Stimulated activated CD4-positive, alpha-beta T cell treated with anti-CD3 and anti-CD28 coated beads, Interleukin-4, amount 100 ng/mL, for 48 hours (primary cell): ENCODE data around the gene FXR1.
"Not testable (repeated sequence)": the region's sequence is repeated elsewhere in the genome, so short reads cannot be mapped to it uniquely, and the experiment has no call there.

Source experiments
- DNase-seq, 2 donors: peaks; one replicate each; pipeline ENCODE4 v3.0.0-alpha.2; 2020; ENCODE audit warnings: low read depth in 2 of 2

The FXR1 gene

DNA sequence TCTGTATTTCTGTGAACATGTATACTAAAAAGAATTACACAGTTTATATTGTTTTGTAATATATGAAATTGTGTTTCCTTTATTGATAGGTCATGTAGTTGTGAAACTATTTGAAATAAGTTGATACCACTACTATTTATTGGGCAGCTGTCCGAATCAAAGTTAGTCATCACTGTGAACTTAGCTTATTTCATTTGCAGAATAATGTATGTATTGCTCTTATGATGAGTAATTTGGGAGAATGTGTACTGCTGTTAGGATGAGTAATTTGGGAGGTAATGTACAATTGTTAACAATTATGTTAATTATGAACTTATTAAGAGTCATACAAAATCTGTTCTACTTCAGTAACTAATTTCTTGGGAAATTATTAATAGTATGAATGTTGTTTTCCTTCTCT lies 22.2 kb downstream of the FXR1 start:
- no peak for DNase-seq

DNA sequence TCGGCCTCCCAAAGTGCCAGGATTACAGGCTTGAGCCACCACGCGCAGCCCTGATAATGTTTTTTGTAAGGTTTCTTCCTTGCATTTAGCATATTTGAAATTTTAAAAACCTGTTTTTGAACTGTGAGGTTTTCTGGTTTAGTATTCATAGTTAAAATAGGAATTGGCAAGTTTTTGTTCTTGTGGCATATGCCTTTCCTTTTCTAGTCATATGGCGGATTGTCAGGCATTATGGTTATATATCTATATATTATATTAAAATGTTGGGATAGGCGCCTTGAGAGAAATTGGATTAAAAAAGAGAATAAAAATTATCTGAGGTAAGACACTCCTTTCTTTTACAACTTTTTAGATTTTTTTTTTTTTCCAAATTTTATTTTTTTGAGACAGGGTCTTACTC lies 28.4 kb downstream of the FXR1 start:
- no peak for DNase-seq

DNA sequence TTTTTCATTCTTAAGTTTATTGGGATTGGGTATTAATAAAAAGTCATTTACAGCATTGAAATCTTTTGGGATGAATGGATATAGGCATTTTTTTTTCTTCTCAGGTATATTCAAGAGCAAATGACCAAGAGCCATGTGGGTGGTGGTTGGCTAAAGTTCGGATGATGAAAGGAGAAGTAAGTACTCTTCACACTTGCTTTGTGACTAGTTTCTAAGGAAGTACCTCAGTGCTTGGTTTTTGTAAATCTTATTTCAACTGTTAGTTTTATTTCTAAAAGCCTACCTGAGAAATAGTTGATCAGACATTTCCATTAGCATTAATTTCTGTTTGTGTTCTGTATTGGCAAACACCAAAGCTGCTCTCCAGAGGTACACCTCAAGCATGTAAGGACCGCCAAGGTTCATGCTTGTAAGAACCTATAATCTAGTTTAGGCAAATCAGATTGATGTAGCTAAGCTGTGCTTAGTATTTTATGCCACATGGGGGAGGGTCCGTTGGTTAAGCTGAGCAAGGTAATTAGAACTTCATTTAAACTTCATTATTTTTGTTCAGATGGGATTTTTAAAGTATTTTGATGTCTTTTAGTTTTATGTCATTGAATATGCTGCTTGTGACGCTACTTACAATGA lies 35.4 kb downstream of the FXR1 start:
- no peak for DNase-seq

- DNase-seq: no peak
Observed at GRCh38 chr3:180959691-180960090, 47.2 kb downstream of the FXR1 start.

DNA sequence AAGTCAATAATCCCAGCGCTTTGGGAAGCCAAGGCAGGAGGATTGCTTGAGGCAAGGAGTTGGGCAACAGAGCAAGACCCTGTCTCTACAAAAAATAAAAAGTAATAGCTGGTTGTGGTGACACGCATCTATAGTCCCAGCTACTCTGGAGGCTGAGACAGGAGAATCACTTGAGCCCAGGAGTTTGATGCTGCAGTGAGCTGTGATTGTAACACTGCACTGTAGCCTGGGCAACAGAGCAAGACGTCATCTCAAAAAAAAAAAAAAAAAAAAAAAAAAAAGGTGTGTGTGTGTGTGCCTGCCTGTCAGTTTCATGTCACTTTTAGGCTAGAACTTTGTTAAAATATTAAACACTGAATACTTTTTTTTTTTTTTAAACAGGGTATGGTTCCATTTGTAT lies 48.6 kb downstream of the FXR1 start:
- no peak for DNase-seq

- DNase-seq: no peak
Observed at GRCh38 chr3:180961552-180961951, 49.1 kb downstream of the FXR1 start.

- DNase-seq: no peak
Observed at GRCh38 chr3:180962530-180962929, 50.1 kb downstream of the FXR1 start.

- DNase-seq: no peak
Observed at GRCh38 chr3:180970931-180971330, 58.5 kb downstream of the FXR1 start.

GRCh38 chr3:180973543-180973942 lies 61.1 kb downstream of the FXR1 start:
- no peak for DNase-seq

DNA sequence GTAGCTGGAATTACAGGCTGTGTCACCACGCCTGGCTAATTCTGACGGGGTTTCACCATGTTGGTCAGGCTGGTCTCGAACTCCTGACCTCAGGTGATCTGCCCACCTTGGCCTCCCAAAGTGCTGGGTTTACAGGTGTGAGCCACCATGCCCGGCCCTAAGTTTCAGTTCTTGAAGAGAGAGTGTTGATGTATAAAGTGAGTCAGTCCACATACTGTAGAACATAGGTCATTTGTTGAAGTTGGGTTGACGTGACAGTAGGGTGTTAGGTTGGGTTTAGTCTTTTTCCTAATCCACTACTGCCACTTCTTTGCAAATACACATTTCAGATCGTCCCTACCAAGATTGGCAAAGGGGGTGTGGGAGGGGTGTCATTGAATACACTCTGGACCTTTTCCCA lies 61.8 kb downstream of the FXR1 start:
- DNase-seq: no peak

GRCh38 chr3:180977498-180977897 lies 65.0 kb downstream of the FXR1 start:
- no peak for DNase-seq

GRCh38 chr3:180979961-180980360 lies 67.5 kb downstream of the FXR1 start:
- DNase-seq: no peak

- no peak for DNase-seq
Observed at GRCh38 chr3:180980611-180981010, 68.1 kb downstream of the FXR1 start.

- DNase-seq: no peak
Observed at GRCh38 chr3:180981912-180982311, 69.4 kb downstream of the FXR1 start.

GRCh38 chr3:180983136-180983535 lies 70.7 kb downstream of the FXR1 start:
- DNase-seq: no peak

GRCh38 chr3:180986366-180986765 lies 73.9 kb downstream of the FXR1 start:
- not testable (repeated sequence) for DNase-seq

GRCh38 chr3:180987344-180987743 lies 74.9 kb downstream of the FXR1 start:
- DNase-seq: no peak

- DNase-seq: peak; percentile 75 to 86
Observed at GRCh38 chr3:180989291-180990163, 77.1 kb downstream of the FXR1 start, which contains the start of gene DNAJC19. DNAJC19 (minus strand) TSS chr3:180989736; CDS start chr3:180989602, 134 bp downstream.

- DNase-seq: no peak
Observed at GRCh38 chr3:180990505-180990904, 78.0 kb downstream of the FXR1 start.

- DNase-seq: no peak
Observed at GRCh38 chr3:180996415-180996932, 84.0 kb downstream of the FXR1 start.

DNA sequence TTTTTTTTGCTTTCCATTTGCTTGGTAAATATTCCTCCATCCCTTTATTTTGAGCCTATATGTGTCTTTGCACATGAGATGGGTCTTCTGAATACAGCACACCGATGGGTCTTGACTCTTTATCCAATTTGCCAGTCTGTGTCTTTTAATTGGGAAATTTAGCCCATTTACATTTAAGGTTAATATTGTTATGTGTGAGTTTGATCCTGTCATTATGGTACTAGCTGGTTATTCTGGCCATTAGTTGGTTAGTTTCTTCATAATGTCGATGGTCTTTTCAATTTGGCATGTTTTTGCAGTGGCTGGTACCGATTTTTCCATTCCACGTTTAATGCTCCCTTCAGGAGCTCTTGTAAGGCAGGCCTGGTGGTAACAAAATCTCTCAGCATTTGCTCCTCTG lies 89.9 kb downstream of the FXR1 start:
- not testable (repeated sequence) for DNase-seq

DNA sequence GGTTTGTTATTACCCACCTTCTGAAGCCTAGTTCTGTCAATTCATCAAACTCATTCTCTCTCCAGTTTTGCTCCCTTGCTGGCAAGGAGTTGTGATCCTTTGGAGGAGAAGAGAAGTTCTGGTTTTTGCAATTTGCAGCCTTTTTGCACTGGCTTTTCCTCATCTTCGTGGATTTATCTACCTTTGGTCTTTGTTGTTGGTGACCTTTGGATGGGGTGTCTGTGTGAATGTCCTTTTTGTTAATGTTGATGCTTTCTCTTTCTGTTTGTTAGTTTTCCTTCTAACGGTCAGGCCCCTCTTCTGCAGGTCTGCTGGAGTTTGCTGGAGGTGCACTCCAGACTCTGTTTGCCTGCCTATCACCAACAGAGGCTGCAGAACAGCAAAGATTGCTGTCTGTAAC lies 91.0 kb downstream of the FXR1 start:
- not testable (repeated sequence) for DNase-seq

DNA sequence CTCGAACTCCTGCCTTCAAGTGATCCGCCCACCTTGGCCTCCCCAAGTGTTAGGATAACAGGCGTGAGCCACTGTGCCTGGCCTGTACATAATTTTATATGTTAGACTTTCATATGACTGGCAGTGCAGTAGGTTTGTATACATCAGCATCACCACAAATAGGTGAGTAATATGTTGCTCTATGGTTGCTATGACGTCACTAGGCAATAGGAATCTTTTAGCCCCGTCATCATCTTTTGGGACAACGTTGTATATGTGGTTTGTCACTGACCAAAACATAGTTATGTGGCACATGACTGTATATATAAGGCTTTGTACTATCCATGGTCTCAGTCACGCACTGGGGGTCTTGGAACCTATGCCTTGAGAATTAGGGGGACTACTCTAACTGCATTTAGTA lies 94.1 kb downstream of the FXR1 start:
- DNase-seq: no peak
